WI38 (cell line): Measurements from ENCODE around the gene VEGFB.

Experiments
- H3K4me3 ChIP-seq: 2 replicates; pipeline ENCODE4 v1.5.1; 2011; ENCODE audit warnings: low read depth, mild to moderate bottlenecking, control low read depth, low read length
- TF ChIP-seq, protein P1 (sequence below): IDR thresholded peaks from 2 replicates; pipeline ENCODE4 v1.5.1; 2012; ENCODE audit warnings: low read depth, mild to moderate bottlenecking, control low read depth, low read length

The VEGFB gene

DNA sequence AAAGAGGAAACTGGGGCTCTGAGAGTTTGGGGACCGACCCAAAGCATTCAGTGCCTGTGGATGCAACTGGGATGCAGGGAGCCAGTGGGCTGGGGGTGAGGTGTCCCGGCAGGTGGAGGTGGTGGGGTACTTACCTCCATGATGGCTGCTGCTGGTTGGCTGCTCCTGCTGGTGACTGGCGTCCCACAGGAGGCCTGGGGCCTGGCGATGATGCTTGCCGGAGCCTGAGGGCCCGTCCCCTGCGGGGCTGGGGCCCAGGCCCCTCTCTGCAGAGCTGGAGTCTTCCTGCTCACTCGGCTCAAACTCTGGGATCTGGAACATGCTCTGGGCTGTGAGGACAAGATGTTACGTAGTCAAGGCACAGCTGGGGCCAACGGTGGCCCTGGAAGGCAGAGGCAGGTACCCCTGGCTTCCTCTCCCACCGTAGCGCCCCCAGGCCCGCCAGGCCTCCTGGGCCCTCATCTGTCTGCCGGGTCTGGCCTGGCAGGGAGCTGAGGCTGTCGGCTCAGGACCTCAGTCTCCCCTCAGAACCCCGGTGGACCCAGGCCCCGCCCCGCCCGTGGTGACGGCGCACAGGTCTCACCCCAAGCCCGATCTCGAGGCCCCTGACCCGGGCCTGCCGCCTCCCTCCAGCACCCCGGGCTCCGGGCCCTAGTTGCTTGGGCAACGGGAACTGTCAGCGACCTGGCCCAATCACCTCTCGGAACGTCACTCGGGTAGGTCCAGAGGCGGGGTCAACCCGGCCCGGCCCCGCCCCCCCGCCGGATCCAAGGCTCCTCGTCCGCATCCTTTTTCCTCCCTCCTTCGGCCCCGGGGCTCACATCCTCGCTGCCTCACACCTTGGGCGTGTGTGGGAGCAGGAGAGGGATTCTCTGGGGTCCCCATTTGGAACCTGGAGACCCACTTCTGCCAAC is 49.9 kb downstream of the VEGFB start, which contains the start of gene BAD:
Gene BAD, minus strand, starts transcription at position 618 of the 914 bp plus-strand sequence. Its CDS starts 297 bp downstream, at position 321.
- peak within 1 kb of the TSS; percentile 78 for H3K4me3 ChIP-seq
- TF ChIP-seq, protein P1, sequence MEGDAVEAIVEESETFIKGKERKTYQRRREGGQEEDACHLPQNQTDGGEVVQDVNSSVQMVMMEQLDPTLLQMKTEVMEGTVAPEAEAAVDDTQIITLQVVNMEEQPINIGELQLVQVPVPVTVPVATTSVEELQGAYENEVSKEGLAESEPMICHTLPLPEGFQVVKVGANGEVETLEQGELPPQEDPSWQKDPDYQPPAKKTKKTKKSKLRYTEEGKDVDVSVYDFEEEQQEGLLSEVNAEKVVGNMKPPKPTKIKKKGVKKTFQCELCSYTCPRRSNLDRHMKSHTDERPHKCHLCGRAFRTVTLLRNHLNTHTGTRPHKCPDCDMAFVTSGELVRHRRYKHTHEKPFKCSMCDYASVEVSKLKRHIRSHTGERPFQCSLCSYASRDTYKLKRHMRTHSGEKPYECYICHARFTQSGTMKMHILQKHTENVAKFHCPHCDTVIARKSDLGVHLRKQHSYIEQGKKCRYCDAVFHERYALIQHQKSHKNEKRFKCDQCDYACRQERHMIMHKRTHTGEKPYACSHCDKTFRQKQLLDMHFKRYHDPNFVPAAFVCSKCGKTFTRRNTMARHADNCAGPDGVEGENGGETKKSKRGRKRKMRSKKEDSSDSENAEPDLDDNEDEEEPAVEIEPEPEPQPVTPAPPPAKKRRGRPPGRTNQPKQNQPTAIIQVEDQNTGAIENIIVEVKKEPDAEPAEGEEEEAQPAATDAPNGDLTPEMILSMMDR: no peak

DNA sequence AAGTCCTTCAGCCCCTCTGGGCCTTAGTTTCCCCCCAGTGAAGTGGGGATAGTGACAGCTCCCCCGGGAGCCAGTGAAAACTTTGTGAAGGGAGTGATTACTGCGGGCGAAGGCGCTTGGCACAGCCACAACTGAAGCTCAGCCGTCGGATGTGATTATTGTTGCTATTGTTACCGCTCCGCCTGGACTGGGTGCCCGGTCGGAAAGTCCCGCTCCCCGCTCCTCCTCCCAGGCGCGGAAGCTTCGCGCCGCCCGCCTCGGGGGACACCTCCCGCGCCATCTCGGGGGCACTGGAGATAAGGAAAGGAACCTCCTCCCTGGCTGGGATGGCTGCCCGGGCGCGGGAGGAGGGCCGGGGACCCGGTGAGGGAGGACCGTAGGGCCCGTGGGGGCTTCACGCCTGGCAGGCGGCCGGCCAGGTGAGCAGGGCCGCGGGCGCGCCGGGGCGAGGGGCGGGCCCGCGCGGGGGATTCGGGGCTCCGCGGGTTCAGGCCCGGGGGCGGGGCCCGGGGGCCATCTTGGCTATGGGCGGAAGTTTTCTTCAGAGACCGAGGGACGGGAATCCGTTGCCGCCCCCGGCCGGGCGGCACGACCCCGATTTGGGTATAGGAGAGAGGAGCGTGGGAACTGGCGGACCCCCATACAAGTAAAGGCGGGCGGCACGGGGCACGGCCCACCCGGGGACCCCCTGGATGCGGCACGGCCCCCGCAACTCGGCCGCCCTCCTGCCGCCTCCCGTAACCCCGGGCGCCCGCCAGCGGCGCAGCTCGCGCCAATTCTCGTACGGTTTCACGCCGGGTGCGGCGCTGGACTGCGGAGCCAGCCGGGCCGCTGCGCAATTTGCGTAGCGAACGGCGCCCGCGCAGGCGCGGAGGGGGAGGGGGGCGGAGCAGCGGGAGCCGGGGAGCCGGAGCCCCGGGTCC is 50.8 kb downstream of the VEGFB start, which contains the start of gene GPR137:
Gene GPR137, plus strand, starts transcription at position 887 of the 923 bp plus-strand sequence. CDS start 677 bp downstream, outside the sequence.
- H3K4me3 ChIP-seq: peak within 1 kb of the TSS; percentile 78
- TF ChIP-seq, protein P1: no peak

DNA sequence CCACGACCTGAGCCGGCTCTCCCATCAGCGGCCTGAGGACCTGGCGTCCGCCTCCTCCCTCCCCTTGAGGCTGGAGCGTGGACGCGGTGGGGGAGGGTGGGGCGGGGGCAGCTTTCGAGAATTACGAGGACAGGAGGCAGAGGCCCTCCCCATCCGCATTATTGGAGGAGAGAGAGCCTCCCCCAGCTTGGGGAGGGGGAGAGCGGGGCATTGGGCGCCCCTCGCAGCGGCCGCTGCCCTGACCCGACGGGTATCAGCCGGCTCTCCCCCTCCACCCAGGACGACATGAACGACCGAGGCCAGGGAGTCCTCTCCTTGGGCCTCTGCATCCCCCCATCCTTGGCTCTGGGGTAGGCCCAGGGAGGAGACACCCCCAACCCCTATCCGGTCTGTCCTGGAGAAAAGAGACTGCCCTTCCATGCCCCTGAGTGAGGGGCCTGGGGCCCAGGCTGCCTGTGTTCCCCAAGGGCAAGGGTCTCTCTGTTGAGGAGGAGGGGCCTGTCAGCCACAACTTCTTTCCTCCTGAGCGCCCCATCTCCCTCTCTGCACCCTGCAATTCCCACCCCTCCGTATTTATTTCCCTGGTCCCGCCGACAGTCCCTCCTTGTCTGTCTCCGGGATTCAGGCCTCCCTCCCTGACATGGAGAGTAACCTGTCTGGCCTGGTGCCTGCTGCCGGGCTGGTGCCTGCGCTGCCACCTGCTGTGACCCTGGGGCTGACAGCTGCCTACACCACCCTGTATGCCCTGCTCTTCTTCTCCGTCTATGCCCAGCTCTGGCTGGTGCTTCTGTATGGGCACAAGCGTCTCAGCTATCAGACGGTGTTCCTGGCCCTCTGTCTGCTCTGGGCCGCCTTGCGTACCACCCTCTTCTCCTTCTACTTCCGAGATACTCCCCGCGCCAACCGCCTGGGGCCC is 51.8 kb downstream of the VEGFB start:
- peak overlapping the region; percentile 78 for H3K4me3 ChIP-seq
- TF ChIP-seq, protein P1: no peak

DNA sequence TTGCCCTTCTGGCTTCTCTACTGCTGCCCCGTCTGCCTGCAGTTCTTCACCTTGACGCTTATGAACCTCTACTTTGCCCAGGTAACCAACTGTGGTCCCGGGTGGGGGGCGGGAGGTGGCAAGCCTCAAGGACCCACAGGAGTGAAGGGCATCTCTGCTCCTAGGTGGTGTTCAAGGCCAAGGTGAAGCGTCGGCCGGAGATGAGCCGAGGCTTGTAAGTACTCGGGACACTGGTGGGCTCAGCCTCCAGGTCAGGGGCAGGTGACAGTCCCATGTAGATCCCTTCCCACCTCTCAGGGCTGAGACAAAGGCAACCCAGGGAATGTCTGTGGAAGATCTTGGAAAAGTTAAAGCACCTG is 52.4 kb downstream of the VEGFB start:
- no peak overlapping the region for H3K4me3 ChIP-seq

DNA sequence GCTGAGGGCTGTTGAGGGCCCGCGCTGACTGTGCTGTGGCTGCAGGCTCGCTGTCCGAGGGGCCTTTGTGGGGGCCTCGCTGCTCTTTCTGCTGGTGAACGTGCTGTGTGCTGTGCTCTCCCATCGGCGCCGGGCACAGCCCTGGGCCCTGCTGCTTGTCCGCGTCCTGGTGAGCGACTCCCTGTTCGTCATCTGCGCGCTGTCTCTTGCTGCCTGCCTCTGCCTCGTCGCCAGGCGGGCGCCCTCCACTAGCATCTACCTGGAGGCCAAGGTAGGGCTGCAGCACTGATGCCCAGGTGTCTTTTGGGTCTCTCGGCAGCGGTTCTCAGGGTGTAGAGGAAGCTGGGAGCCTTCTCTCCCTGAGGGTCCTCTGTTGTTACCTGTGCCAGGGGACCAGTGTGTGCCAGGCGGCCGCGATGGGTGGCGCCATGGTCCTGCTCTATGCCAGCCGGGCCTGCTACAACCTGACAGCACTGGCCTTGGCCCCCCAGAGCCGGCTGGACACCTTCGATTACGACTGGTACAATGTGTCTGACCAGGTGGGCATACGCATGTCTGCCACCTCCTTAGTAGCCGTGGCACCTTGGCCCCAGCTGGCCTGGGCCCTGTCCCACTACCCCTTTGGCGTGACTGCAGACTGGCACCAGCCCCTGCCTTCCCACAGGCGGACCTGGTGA is 53.4 kb downstream of the VEGFB start:
- TF ChIP-seq, protein P1: no peak
- H3K4me3 ChIP-seq: no peak overlapping the region

More for the DNA sequence above, 52.4 kb downstream of the VEGFB start:
- TF ChIP-seq, protein P1: no peak

DNA sequence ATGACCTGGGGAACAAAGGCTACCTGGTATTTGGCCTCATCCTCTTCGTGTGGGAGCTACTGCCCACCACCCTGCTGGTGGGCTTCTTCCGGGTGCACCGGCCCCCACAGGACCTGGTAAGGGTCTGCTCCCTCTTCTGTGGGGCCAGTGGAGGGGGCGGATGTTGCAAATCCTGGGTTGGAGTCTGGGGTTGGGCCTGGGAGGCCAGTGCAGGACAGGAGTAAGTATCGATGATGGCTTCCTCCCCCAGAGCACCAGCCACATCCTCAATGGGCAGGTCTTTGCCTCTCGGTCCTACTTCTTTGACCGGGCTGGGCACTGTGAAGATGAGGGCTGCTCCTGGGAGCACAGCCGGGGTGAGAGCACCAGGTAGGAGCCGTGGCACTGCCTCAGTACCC is 54.0 kb downstream of the VEGFB start:
- TF ChIP-seq, protein P1: no peak
- no peak overlapping the region for H3K4me3 ChIP-seq
